ENCODE results near the gene RRN3.
"Not testable (repeated sequence)": the region's sequence is repeated elsewhere in the genome, so short reads cannot be mapped to it uniquely, and the experiment has no call there.

RRN3 gene

GRCh38 chr16:15099366-15099909 lies 5.4 kb upstream of the RRN3 start:
- DNase-seq, result not testable (repeated sequence)

DNA sequence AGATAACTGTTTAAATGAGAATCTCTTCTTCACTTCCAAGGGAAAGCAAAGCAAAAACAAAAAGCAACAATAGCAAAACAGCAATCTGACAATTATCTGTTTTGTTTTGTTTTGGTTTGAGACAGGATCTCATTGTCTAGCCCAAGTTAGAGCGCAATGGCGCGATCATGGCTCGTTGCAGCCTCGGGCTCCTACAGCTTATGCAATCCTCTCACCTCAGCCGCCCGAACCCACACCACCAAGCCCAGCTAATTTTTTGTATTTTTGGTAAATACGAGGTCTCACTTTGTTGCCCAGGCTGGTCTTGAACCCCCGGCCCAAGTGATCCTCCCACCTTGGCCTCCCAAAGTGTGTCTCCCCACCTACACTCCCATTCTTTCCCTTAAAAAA lies 2.5 kb upstream of the RRN3 start:
- DNase-seq, result not testable (repeated sequence)

DNA sequence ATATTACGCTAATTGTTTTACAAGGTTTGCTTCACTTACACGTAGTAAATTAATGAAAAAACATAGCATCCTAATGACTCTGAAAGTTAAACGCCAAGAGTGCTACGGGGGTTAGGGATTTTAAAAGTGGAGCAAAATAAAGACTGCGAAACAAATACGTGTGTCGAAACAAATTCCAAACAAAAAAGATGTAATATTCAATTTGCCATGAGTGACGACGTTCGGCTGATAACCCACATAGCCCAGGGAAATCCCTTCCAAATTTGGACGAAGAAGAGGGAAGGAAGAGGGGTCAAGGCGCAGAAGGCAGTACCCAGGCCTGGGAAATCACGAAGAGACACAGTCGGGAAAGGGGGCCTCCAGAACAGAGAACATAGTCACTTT lies 509 bp downstream of the RRN3 start:
- not testable (repeated sequence) for DNase-seq

DNA sequence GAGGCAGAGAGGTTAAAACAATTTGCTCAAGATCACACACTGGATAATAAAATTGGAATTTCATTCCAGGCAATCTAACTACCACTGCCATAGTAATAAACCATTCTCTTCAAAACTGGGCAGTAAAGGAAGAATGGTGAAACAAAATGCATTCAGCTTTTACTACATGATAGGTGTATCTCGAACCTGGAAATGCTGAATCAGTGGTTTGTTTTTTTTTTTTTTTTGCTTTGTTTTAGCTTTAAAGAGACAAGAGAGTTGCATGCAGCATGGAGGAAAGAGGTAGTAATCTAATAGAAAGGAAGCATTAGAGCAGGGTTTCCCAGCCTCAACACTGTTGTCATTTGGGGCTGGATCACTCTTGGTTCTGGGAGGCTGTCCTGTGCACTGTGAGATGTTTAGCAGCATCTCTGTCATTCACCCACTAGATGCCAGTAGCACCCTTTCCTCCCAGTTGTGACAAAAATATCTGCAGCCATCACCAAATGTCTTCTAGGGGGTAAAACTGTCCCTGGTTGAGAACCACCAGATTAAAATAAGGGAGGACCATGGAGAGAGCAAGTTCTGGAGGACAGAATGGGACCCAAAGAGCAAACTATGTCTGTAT lies 3.3 kb downstream of the RRN3 start:
- DNase-seq, result not testable (repeated sequence)

DNA sequence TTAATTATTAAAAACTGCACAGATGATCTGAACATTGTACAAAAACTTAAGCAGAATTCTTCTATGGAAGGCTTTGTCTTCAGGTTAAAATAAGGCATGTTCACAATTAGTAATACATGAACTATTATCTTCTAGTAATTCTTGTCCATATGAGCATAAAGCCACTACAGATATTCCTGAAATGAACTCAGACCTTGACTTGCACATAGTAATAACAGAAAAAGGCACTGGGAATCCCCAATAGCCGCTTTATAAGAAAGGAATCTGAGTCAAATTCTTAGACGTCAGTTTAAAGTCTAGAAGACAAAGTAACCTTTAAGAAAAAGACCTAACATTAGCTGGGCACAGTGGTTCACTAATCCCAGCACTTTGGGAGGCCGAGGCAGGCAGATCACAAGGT lies 11.3 kb downstream of the RRN3 start:
- DNase-seq, result not testable (repeated sequence)

DNA sequence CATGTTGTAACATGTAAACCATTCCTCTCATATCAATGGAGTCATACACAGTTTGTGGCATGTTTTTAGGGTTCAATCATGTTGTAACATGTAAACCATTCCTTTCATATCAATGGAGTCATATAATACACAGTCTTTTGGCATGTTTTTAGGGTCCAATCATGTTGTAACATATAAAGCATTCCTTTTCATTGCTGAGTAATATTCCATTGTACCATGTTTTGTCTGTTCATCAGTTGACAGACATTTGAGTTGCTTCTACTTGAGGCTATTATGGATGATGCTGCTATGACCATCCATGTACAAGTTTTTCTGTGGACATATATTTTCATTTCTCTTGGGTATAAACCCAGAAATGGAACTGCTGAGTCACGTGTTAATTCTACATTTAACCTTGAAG lies 13.2 kb downstream of the RRN3 start:
- DNase-seq, result not testable (repeated sequence)

- not testable (repeated sequence) for DNase-seq
Observed at GRCh38 chr16:15076161-15076560, 17.9 kb downstream of the RRN3 start.

DNA sequence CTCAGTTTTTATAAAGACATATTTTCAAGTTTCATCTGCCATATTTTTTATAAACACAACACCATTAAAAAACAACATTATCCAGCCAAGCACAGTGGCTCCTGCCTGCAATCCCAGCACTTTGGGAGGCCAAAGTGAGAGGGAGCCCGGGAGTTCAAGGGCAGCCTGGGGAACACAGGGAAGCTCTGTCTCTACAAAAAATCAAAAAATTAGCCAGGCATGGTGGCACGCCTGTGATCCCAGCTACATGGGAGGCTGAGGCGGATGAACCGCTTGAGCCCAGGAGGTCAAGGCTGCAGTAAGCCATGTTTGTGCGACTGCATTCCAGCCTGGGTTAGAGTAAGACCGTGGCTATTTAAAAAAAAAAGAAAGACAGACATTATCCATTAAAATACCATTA lies 21.0 kb downstream of the RRN3 start:
- DNase-seq, result no peak

- DNase-seq, result not testable (repeated sequence)
Observed at GRCh38 chr16:15071916-15072769, 21.9 kb downstream of the RRN3 start.

DNA sequence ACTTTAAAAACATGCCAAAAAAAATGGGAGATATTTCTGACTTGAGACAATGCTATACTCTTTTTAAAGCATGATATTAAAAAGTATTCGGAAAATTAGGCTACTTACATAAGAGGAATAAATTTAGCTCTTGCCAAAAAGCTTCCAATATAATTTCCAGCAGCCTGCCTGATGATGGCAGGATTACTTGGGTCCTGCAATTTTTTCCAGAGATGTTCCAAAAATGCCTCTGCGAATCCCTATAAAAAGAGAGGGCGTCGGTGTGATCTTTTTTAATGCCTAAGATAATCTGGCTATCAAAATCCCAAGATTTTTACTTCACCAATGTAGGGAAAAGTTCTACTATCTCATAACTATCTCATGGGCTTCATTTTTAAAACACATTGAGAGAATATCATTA lies 23.1 kb downstream of the RRN3 start:
- not testable (repeated sequence) for DNase-seq

DNA sequence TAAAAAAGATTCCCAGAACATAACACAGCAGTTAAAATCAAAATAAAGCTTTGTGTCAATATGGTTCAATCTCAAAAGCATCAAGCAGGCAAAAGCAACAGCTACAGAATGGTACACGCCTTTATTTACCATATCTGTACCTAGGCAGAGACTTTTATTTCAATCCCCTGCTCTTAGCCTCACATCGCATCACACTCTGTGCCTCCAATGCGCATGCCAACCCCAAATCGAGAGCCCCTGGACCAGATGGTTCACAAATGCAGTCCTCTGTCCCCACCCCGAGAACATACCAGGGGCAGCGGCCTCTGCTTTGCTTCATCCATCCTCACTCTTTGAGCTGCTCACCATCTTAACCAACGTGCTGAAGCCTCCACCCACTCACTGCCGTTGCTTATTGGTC lies 27.4 kb downstream of the RRN3 start:
- not testable (repeated sequence) for DNase-seq

DNA sequence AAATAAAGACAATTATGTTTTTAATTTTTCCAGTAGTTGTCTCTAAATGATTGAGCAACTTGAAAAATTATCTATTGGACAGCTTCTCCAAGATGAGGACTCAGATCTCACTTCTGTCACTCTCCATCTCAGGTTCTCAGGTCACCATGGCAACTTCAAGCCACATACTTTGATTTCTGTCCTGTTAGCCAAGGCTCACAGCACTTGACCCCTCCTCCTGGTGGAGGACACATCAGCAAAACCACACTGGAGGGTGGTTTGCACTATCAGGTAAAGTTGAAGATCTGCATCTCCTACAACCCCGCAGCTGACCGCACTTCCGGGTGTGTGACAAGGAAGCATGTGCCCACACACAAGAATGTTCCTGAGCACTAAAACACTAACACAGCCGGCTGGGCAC lies 28.1 kb downstream of the RRN3 start:
- not testable (repeated sequence) for DNase-seq

- DNase-seq, result not testable (repeated sequence)
Observed at GRCh38 chr16:15062085-15062810, 31.8 kb downstream of the RRN3 start.

- no peak for DNase-seq
Observed at GRCh38 chr16:15059324-15059723, 34.7 kb downstream of the RRN3 start.

DNA sequence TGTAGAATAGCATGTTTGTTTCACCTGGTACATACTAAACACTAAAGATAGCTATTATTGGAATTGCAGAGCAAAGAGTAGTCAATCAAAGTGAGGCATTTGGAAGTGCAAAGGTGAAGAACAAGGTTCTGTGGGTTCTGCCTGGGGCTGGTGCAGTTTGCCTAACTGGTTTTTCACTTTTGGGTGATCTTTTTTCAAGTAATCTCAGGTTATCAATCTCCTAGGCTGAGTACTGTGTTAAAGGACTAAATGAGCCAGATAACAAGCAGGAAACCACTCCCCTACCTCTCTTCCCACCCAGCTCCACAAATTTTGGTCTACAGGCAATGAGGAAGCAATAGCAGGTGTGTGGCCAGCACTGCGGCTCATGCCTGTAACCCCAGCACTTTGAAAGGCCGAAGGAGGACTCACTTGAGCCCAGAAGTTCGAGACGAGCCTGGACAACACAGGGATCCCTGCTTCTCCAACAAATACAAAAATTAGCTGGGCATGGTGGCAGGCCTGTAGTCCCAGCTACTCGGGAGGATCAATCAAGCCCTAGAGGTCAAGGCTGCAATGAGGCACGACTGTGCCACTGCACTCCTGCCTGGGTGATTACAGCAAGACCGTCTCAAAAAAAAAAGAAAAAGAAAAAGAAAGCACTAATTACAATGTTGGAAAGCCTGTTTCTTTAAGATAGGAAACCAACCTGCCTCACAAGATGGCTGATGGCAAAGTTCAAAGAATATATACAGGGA lies 36.2 kb downstream of the RRN3 start:
- no peak for DNase-seq

- DNase-seq, result no peak
Observed at GRCh38 chr16:15055141-15056053, 38.7 kb downstream of the RRN3 start.

DNA sequence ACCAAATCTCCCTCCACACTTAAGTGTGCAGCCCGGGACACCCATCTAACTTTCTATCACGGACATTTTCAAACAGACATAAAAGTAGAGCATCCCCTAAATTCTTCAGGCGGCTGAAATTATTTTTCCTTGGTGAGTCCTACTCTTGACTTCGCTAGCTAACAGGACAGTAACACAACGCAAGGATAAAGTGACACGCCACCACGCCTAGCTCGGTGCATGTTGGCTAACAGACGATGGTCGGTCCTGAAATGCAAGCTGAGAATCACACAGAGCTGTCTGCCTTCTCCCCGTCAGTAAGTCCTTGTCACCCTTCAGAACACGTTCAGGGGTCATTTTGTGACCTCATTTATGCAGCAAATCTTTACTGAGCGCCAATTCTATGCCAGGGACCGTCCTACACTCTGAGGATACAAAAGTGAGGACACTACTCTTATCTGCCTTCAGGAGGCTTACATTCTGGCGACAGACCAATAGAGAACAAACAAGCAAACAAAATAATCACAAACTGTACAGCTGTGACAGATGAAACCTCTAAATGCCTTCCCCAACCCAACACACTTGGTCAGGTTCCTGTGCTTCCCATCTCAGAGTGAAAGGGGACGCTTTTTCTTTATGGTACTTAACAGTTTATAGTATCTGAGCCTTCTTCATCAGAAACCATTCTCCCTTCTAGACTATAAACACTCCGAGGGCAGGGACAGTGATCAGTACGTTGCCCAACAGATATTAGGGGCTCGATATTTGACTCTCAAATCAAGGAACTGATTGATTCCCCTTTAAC lies 39.5 kb downstream of the RRN3 start:
- no peak for DNase-seq

- DNase-seq, result no peak
Observed at GRCh38 chr16:15053904-15054303, 40.2 kb downstream of the RRN3 start.

DNA sequence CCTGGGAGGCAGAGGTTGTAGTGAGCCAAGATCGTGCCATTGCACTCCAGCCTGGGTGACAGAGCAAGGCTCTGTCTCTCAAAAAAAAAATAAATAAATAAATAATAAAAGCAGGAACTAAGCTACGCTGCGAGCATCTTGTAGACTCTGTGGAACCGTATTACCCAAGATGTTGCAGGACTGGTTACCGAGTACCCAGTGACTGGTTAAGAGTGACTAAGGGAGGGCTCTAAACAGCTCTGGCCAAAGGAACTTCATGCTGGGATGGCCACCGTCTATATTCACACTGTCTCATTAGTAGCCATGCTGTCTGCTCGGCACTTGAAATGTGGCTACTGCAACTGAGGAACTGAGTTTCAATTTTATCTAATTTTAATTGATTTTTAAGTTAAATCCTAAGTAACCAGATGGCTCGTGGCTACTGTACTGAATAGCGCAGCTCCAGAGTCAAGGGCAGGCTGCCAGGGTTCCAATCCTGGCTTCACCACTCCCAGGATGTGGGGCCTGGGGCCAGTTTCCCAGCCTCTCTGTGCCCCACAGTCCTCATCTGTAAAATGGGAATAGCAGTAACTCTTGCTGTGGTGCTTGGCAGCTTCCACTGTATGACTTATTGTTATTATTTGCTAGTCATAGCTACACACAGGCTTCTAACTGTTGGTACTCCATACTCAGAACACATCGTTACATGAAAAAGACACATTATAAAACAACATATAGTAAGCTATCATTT lies 41.2 kb downstream of the RRN3 start:
- DNase-seq, result no peak

DNA sequence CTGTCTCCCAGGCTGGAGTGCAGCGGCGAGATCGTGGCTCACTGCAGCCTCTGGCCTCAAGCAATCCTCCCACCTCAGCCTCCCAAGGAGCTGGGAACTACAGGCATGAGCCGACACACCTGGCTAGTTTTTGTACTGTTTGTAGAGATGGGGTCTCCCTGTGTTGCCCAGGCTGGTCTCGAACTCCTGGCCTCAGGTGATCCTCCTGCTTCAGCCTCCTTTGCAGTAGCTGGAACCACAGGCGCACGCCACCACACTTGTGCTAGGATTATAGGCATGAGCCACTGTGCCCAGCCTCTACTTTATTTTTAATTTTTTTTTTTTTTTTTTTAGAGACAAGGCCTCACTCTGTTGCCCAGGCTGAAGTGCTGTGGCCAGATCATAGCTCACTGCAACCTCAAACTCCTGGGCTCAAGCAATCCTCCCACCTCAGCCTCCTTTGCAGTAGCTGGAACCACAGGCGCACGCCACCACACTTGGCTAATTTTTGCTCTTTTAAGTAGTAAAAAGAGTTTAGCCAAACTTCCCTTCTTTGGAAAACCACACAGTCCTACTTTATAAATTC lies 42.6 kb downstream of the RRN3 start:
- no peak for DNase-seq
